DMS153 (cell line): ENCODE data around the gene PLPP1.
A peak's percentile ranks its signal among the peaks of the same experiment; 100 is the strongest.
"Not testable (repeated sequence)": the region's sequence is repeated elsewhere in the genome, so short reads cannot be mapped to it uniquely, and the experiment has no call there.

ENCODE experiments used
- DNase-seq: peaks from one replicate; lab custom pipeline; 2025; lab: John Stamatoyannopoulos, UW

PLPP1 gene

GRCh38 chr5:55503917-55504316 lies 30.8 kb downstream of the PLPP1 start:
- DNase-seq = not testable (repeated sequence)

GRCh38 chr5:55502759-55503158 lies 32.0 kb downstream of the PLPP1 start:
- peak; percentile 1 for DNase-seq

- DNase-seq = no peak
These were observed 36.3 kb downstream of the PLPP1 start for GRCh38 chr5:55498457-55498856.

GRCh38 chr5:55497712-55498111 lies 37.1 kb downstream of the PLPP1 start:
- DNase-seq = no peak

- DNase-seq = no peak
These were observed 39.5 kb downstream of the PLPP1 start for GRCh38 chr5:55495216-55495615.

GRCh38 chr5:55492449-55492848 lies 42.3 kb downstream of the PLPP1 start:
- no peak for DNase-seq

GRCh38 chr5:55485073-55485472 lies 49.7 kb downstream of the PLPP1 start:
- DNase-seq = no peak

- DNase-seq = no peak
These were observed 50.2 kb downstream of the PLPP1 start for GRCh38 chr5:55484531-55484930.

- no peak for DNase-seq
These were observed 50.9 kb downstream of the PLPP1 start for GRCh38 chr5:55483885-55484284.

- no peak for DNase-seq
These were observed 53.4 kb downstream of the PLPP1 start for GRCh38 chr5:55481293-55481855.

- DNase-seq = no peak
These were observed 54.0 kb downstream of the PLPP1 start for GRCh38 chr5:55480781-55481180.

- no peak for DNase-seq
These were observed 62.1 kb downstream of the PLPP1 start for GRCh38 chr5:55472642-55473041.

GRCh38 chr5:55471468-55471867 lies 63.3 kb downstream of the PLPP1 start:
- no peak for DNase-seq

- DNase-seq = no peak
These were observed 64.5 kb downstream of the PLPP1 start for GRCh38 chr5:55470282-55470681.

- no peak for DNase-seq
These were observed 64.9 kb downstream of the PLPP1 start for GRCh38 chr5:55469839-55470238.

GRCh38 chr5:55467862-55468551 lies 66.8 kb downstream of the PLPP1 start:
- no peak for DNase-seq

GRCh38 chr5:55463613-55464012 lies 71.2 kb downstream of the PLPP1 start:
- no peak for DNase-seq

GRCh38 chr5:55459572-55459971 lies 75.2 kb downstream of the PLPP1 start:
- DNase-seq = no peak

- DNase-seq = no peak
These were observed 78.4 kb downstream of the PLPP1 start for GRCh38 chr5:55456216-55456895.

GRCh38 chr5:55454282-55454681 lies 80.5 kb downstream of the PLPP1 start:
- no peak for DNase-seq

- DNase-seq = no peak
These were observed 81.6 kb downstream of the PLPP1 start for GRCh38 chr5:55453211-55453610.

- DNase-seq = no peak
These were observed 82.8 kb downstream of the PLPP1 start for GRCh38 chr5:55451976-55452375.

- no peak for DNase-seq
These were observed 84.6 kb downstream of the PLPP1 start for GRCh38 chr5:55450050-55450765.
